ENCODE measurements around the gene HECTD2.

DNA sequence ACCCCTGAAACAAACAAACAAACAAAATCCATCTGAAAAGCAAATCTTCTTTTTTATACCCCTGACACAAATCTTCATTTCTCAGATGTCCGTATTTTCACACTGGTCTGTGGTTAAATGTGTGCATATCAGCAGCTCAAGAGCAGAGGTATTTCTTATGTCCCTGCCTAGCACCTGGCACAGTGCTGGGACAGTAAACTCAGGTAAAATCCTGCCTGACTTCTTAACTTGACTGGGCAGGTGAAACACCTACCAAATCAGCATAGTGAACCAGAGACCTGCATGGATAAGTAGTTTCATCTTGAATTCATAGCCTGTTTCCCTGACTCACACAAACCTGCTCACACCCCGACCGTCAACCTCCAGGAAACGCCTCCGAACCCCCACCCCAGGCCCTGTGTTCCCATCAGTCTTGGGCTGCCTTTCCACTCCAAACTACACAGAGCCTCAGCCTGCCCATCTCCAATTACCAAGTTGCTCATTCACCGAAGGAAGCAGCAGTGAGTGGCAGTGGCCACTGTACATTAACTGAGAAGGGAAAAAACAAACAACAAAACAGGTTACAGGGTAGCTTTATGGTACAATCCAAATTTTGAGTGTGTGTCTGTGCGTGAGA is 109.9 kb downstream of the HECTD2 start:
- TF ChIP-seq, protein P1, sequence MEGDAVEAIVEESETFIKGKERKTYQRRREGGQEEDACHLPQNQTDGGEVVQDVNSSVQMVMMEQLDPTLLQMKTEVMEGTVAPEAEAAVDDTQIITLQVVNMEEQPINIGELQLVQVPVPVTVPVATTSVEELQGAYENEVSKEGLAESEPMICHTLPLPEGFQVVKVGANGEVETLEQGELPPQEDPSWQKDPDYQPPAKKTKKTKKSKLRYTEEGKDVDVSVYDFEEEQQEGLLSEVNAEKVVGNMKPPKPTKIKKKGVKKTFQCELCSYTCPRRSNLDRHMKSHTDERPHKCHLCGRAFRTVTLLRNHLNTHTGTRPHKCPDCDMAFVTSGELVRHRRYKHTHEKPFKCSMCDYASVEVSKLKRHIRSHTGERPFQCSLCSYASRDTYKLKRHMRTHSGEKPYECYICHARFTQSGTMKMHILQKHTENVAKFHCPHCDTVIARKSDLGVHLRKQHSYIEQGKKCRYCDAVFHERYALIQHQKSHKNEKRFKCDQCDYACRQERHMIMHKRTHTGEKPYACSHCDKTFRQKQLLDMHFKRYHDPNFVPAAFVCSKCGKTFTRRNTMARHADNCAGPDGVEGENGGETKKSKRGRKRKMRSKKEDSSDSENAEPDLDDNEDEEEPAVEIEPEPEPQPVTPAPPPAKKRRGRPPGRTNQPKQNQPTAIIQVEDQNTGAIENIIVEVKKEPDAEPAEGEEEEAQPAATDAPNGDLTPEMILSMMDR (conservative IDR thresholded peaks at IDR 0.05), result no peak
- TF ChIP-seq ZFX (IDR thresholded peaks at IDR 0.05), result no peak
